DMS 273 treated with DMSO at 0.1 percent for 48 hours (cell line): ENCODE results near the gene MYO5B.
"Not testable (repeated sequence)": the region's sequence is repeated elsewhere in the genome, so short reads cannot be mapped to it uniquely, and the experiment has no call there.

Source experiments
- DNase-seq: peaks from one replicate; lab custom pipeline; 2025; lab: John Stamatoyannopoulos, UW

MYO5B gene

GRCh38 chr18:49837889-49838288 is 357.1 kb downstream of the MYO5B start:
- DNase-seq: no peak

- DNase-seq: not testable (repeated sequence)
Observed at GRCh38 chr18:49837316-49837835, 357.6 kb downstream of the MYO5B start.

- no peak for DNase-seq
Observed at GRCh38 chr18:49835405-49835804, 359.5 kb downstream of the MYO5B start.

GRCh38 chr18:49834258-49834657 is 360.7 kb downstream of the MYO5B start:
- DNase-seq: no peak

- no peak for DNase-seq
Observed at GRCh38 chr18:49833814-49834213, 361.1 kb downstream of the MYO5B start.

GRCh38 chr18:49832221-49832647 is 362.7 kb downstream of the MYO5B start:
- no peak for DNase-seq

GRCh38 chr18:49827996-49828395 is 367.0 kb downstream of the MYO5B start:
- no peak for DNase-seq

GRCh38 chr18:49819823-49820671 is 374.9 kb downstream of the MYO5B start:
- DNase-seq: no peak

- no peak for DNase-seq
Observed at GRCh38 chr18:49819071-49819662, 375.8 kb downstream of the MYO5B start.

GRCh38 chr18:49817947-49818346 is 377.0 kb downstream of the MYO5B start:
- no peak for DNase-seq

- no peak for DNase-seq
Observed at GRCh38 chr18:49815927-49816326, 379.0 kb downstream of the MYO5B start.

- DNase-seq: no peak
Observed at GRCh38 chr18:49814147-49814499, 380.8 kb downstream of the MYO5B start.

- peak; percentile 68 for DNase-seq
Observed at GRCh38 chr18:49813319-49814146, 381.4 kb downstream of the MYO5B start, which contains the start of gene ACAA2. ACAA2 (minus strand) TSS chr18:49813533; CDS start chr18:49813484, 49 bp downstream.

- DNase-seq: peak; percentile 14
Observed at GRCh38 chr18:49813069-49813318, 382.0 kb downstream of the MYO5B start.

- DNase-seq: no peak
Observed at GRCh38 chr18:49812286-49813068, 382.5 kb downstream of the MYO5B start.

- DNase-seq: no peak
Observed at GRCh38 chr18:49811151-49811938, 383.6 kb downstream of the MYO5B start.

GRCh38 chr18:49808553-49809191 is 386.3 kb downstream of the MYO5B start:
- not testable (repeated sequence) for DNase-seq

- DNase-seq: no peak
Observed at GRCh38 chr18:49804096-49804495, 390.9 kb downstream of the MYO5B start.

- no peak for DNase-seq
Observed at GRCh38 chr18:49802623-49803022, 392.3 kb downstream of the MYO5B start.

GRCh38 chr18:49800491-49800890 is 394.5 kb downstream of the MYO5B start:
- not testable (repeated sequence) for DNase-seq
